PFSK-1 (cell line): ENCODE data around the gene LRCH1.

Source experiments
- POLR2AphosphoS5 ChIP-seq: IDR thresholded peaks from 2 replicates; pipeline ENCODE4 v1.6.1; 2012; ENCODE audit warnings: low read depth, mild to moderate bottlenecking, control low read depth, low read length, moderate library complexity
- REST ChIP-seq, 2 experiments: IDR thresholded peaks; 2 replicates each; pipeline versions ENCODE4 v1.6.1 to v1.8.0; 2011 to 2012; ENCODE audit warnings: low read depth in 2 of 2, low read length in 2 of 2, control low read depth in 1 of 2, inconsistent platforms in 1 of 2, mild to moderate bottlenecking in 1 of 2, moderate library complexity in 1 of 2; ENCODE audit not compliant: insufficient read depth in 1 of 2
- SIN3A ChIP-seq: IDR thresholded peaks from 2 replicates; pipeline ENCODE4 v1.6.1; 2012; ENCODE audit warnings: mild to moderate bottlenecking, low read length, moderate library complexity, borderline replicate concordance; ENCODE audit not compliant: insufficient read depth
- TAF1 ChIP-seq: IDR thresholded peaks from 2 replicates; pipeline ENCODE4 v1.6.1; 2012; ENCODE audit warnings: low read length, control low read depth, borderline replicate concordance; ENCODE audit not compliant: insufficient read depth

DNA sequence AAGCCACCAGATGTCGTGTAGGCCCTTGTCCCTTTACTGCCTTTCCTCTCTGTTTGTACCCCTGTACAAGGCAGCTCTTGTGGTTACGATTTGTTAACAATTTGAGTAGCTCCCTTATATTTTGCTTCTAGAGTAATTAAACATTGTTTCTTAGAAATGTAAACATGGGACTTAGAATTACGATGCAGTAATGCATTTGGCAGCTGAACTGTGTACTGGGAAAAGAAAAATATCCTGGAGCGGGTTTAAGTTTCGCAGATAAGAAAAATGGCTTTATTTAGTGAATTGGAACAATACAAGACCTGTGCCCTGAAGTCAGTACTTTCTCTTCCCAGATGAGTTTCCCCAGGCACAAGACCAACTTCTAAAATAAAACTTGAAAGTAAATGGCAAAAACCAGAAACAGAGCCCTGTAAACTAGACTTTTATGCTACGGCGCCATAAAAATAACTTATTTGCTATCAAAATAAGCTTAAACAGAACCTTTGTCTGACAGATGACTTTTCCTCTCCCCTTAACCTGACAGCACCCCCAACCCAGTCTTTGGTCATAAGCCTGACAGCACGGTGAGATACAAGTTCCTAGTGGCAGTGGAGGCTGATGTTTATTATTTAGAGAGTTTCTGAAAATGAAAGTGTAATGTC, 63.0 kb downstream of the LRCH1 start:
- TF ChIP-seq TAF1 (no peak), POLR2AphosphoS5 (no peak), SIN3A (no peak), REST (IDR thresholded peaks at IDR 0.05; ENCODE audit: insufficient read depth in 1 of 2, low read depth in 2 of 2, low read length in 2 of 2) (no peak)
